Neural cell (in vitro differentiated cells): ENCODE data around the gene RAB11FIP3. TPM values are rescaled to one million over a fixed set of nuclear protein-coding genes. Genes with fewer than 3 reads are reported as not detected.

Experiments used
- H2AFZ ChIP-seq: fragments of 200-600, 300-800 bp; sonication (generic), shearing (Covaris generic); 2 replicates; pipeline ENCODE4 v1.6.0; 2014; ENCODE audit warnings: low read depth, mild to moderate bottlenecking, antibody characterized with exemption, low read length, moderate library complexity
- H3F3A ChIP-seq: fragments of 200-600 bp; shearing (Covaris generic); 2 replicates; pipeline ENCODE4 v1.6.1; 2016; ENCODE audit warnings: mild to moderate bottlenecking, moderate library complexity, mixed read lengths, antibody characterized with exemption, low read length; ENCODE audit not compliant: insufficient read depth, poor library complexity, severe bottlenecking
- H3K27ac ChIP-seq: fragments of 200-600, 300-800 bp; sonication (generic), shearing (Covaris generic); 2 replicates; pipeline ENCODE4 v1.5.1; 2014; ENCODE audit warnings: mild to moderate bottlenecking, low read length, moderate library complexity
- H3K27me3 ChIP-seq: fragments of 300-800, 200-600 bp; sonication (generic), shearing (Covaris generic); 2 replicates; pipeline ENCODE4 v1.6.0; 2014; ENCODE audit warnings: mild to moderate bottlenecking, low read depth, low read length, moderate library complexity; ENCODE audit not compliant: insufficient read depth
- H3K36me3 ChIP-seq: fragments of 300-800, 200-600 bp; sonication (generic), shearing (Covaris generic); 2 replicates; pipeline ENCODE4 v1.5.1; 2014; ENCODE audit warnings: mild to moderate bottlenecking, antibody characterized with exemption, low read length, moderate library complexity; ENCODE audit not compliant: insufficient read depth
- H3K4me2 ChIP-seq: fragments of 300-800, 200-600 bp; sonication (generic), shearing (Covaris generic); 2 replicates; pipeline ENCODE4 v1.6.0; 2014; ENCODE audit warnings: mild to moderate bottlenecking, low read length
- H3K4me3 ChIP-seq: fragments of 300-800, 200-600 bp; sonication (generic), shearing (Covaris generic); 2 replicates; pipeline ENCODE4 v1.5.1; 2014; ENCODE audit warnings: mild to moderate bottlenecking, low read length, moderate library complexity
- H3K79me2 ChIP-seq: fragments of 200-600 bp; shearing (Covaris generic); replicated peaks from 2 replicates; pipeline ENCODE4 v1.6.0; 2014; ENCODE audit warnings: mild to moderate bottlenecking, low read length, moderate library complexity; ENCODE audit not compliant: insufficient read depth
- H3K9ac ChIP-seq: fragments of 300-800, 200-600 bp; sonication (generic), shearing (Covaris generic); 2 replicates; pipeline ENCODE4 v1.6.1; 2016; ENCODE audit warnings: mild to moderate bottlenecking, low read length, mixed read lengths
- H3K9me2 ChIP-seq: fragments of 200-600 bp; shearing (Covaris generic); 2 replicates; pipeline ENCODE4 v1.6.1; 2016; ENCODE audit warnings: mild to moderate bottlenecking, low read length, mixed read lengths; ENCODE audit not compliant: insufficient read depth
- H3K9me3 ChIP-seq: fragments of 200-600, 300-800 bp; sonication (generic), shearing (Covaris generic); 2 replicates; pipeline ENCODE4 v1.6.1; 2016; ENCODE audit warnings: mild to moderate bottlenecking, mixed run types, low read length, moderate library complexity, mixed read lengths
- H4K20me1 ChIP-seq: fragments of 200-600 bp; shearing (Covaris generic); 2 replicates; pipeline ENCODE4 v1.6.1; 2016; ENCODE audit warnings: mild to moderate bottlenecking, mixed run types; ENCODE audit not compliant: insufficient read depth
- CTCF ChIP-seq: fragments of 450-650 bp; IDR thresholded peaks from 2 replicates; pipeline ENCODE4 v1.5.1; 2014; ENCODE audit warnings: antibody characterized with exemption, mild to moderate bottlenecking, moderate library complexity; ENCODE audit not compliant: poor library complexity, severe bottlenecking
- EP300 ChIP-seq: fragments of 450-650 bp; conservative IDR thresholded peaks from 2 replicates; pipeline ENCODE4 v1.6.1; 2014; ENCODE audit warnings: antibody characterized with exemption, mild to moderate bottlenecking, moderate library complexity; ENCODE audit not compliant: poor library complexity, severe bottlenecking
- EZH2 ChIP-seq: fragments of 200-600, 300-800 bp; shearing (Covaris generic), sonication (generic); IDR thresholded peaks from 2 replicates; pipeline ENCODE4 v1.6.1; 2014; ENCODE audit warnings: antibody characterized with exemption, low read length, borderline replicate concordance, mild to moderate bottlenecking; ENCODE audit not compliant: insufficient read depth, poor library complexity, severe bottlenecking
- MXI1 ChIP-seq: fragments of 450-650 bp; conservative IDR thresholded peaks from 2 replicates; pipeline ENCODE4 v1.6.1; 2014; ENCODE audit warnings: antibody characterized with exemption, mild to moderate bottlenecking; ENCODE audit not compliant: poor library complexity, severe bottlenecking
- POLR2AphosphoS5 ChIP-seq: IDR thresholded peaks from 2 replicates; pipeline ENCODE4 v1.6.1; 2012
- RAD21 ChIP-seq: fragments of 450-650 bp; conservative IDR thresholded peaks from 2 replicates; pipeline ENCODE4 v1.6.1; 2014; ENCODE audit warnings: antibody characterized with exemption, mild to moderate bottlenecking, moderate library complexity
- REST ChIP-seq: IDR thresholded peaks from 2 replicates; pipeline ENCODE4 v1.6.1; 2012; ENCODE audit warnings: borderline replicate concordance
- SMC3 ChIP-seq: fragments of 450-650 bp; conservative IDR thresholded peaks from 2 replicates; pipeline ENCODE4 v1.6.1; 2014; ENCODE audit warnings: antibody characterized with exemption, mild to moderate bottlenecking, moderate library complexity; ENCODE audit not compliant: poor library complexity
- TAF1 ChIP-seq: IDR thresholded peaks from 2 replicates; pipeline ENCODE4 v1.6.1; 2012; ENCODE audit warnings: low read depth
- polyA plus RNA-seq: library from polyadenylated mRNA; depleted of rRNA; stranded (reverse); fragments of >200 nt; gene quantifications from 2 replicates; pipeline ENCODE4 v1.2.3, GENCODE V29; 2014

The RAB11FIP3 gene
- polyA plus RNA-seq, 1 donor from 2014 or later: 55.0 TPM

DNA sequence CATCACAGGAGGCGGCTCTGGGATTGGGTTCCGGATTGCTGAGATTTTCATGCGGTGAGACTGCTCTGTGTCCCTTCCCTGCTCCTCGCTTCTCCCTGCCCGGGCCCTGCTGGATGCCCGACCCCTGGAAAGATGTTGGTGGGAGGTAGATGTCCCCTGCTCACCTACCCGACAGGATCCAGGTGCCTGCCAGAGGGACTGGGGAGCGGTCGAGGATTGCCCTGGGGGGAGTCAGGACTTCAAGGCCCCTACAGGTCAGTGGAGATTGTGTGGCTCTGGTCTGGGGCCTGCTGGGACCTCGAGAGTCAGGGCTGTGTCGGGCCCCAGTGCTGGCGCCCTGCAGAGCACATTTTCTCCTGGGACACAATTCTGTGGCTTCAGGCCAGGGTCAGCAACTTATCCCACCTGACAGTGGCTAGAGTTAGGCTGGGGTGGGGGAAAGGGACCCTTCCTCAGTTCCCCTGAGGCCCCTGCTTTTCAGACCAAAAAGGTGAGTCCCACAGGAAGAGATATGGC, 20.4 kb upstream of the RAB11FIP3 start:
- no peaks in the 10 kb centered on the region for H3K9me3 ChIP-seq
- no peaks in the 10 kb centered on the region for H3F3A ChIP-seq
- no peak overlapping the region for H2AFZ ChIP-seq
- no peaks in the 10 kb centered on the region for H3K9me2 ChIP-seq
- no peak overlapping the region for H3K4me3 ChIP-seq
- no peaks in the 10 kb centered on the region for H3K27me3 ChIP-seq
- no peaks in the 10 kb centered on the region for H3K79me2 ChIP-seq
- no peak overlapping the region for H3K27ac ChIP-seq
- H3K36me3 ChIP-seq: no peaks in the 10 kb centered on the region
- no peak overlapping the region for H3K9ac ChIP-seq
- TF ChIP-seq REST (no peak), RAD21 (no peak), SMC3 (no peak), TAF1 (no peak), EZH2 (no peak), EP300 (no peak), MXI1 (no peak), POLR2AphosphoS5 (no peak), CTCF (no peak)
- no peaks in the 10 kb centered on the region for H4K20me1 ChIP-seq
- no peak overlapping the region for H3K4me2 ChIP-seq

DNA sequence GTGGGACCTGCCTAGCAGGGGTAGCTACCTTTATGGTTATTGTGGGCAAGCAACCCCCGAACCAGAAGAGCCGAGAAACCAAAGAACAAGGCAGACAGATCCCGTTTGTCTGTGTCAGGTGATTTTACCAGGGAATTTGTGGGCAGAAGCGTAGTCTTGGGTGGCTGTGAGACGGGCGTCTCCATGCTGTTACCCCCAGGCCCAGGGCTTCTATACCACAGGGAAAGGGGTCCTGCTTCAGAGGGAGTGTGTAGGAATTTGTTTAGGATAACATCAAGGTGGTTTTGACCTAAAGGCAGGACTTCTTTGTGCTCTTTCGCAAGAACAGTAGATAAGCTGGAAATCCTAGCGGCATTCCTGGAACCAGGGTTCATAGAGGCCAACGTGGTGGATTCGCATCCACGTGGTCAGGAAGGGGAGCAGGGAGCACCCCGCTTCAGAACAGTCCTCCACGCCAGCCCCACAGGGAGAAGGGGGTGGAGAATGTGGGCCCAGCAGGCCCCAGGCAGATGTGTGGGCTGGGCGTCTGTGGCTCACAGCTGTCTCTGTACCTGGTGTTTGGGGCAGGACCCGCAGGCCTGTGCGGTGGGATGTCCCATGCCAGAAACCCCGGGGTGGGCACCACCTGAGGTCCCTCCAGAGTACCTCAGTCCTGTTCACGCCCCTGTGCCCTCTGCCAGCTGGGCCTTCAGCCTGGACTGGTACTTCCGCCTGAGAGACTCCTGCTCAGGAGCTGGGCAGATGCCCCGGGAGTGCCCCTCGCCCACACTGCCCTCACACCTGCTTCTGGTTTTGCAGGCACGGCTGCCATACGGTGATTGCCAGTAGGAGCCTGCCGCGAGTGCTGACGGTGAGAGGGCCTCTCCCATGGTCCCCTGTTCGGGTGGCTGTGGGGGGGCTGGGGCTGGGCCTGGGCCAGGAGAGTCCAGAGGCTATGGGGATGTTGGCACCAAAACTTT, 19.6 kb upstream of the RAB11FIP3 start:
- Histone ChIP-seq H3F3A (no peaks in the 10 kb centered on the region), H3K9me3 (no peaks in the 10 kb centered on the region), H4K20me1 (no peaks in the 10 kb centered on the region), H3K9ac (no peak overlapping the region), H3K4me2 (no peak overlapping the region), H3K27me3 (no peaks in the 10 kb centered on the region), H3K79me2 (no peaks in the 10 kb centered on the region), H3K9me2 (no peaks in the 10 kb centered on the region), H2AFZ (no peak overlapping the region), H3K36me3 (no peaks in the 10 kb centered on the region), H3K27ac (no peak overlapping the region), H3K4me3 (no peak overlapping the region)
- TF ChIP-seq CTCF: no peak
